Measurements from ENCODE around the gene PDE1C.
A peak's percentile ranks its signal among the peaks of the same experiment; 100 is the strongest.

Gene PDE1C

DNA sequence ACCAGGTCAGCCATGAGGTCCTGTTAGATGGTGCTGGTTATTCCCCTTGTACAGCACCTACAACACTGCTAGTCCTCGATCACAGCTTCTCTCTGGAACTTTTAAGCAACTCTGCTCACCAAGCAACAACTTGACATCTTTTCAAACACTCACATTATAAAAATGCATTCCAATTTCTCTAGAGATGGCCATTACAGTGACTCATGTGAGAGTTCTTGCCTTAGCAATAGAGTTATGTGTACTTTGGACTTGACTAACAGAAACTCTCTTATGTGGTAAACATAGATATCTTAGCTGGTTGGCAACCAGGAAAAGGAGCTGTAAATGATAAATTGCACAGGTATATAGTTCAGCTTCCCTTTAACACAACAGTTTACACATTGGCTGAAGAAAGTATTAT is 122.2 kb downstream of the PDE1C start:
- H3K4me1 Mint-ChIP-seq: no peaks in the 10 kb centered on the region
- no peak overlapping the region for H3K27ac Mint-ChIP-seq
- H3K9me3 Mint-ChIP-seq: peaks cover 18% of the 10 kb centered on the region
- no peaks in the 10 kb centered on the region for H3K36me3 Mint-ChIP-seq (ENCODE audit: low read depth)
- H3K4me3 Mint-ChIP-seq: no peak overlapping the region
- H3K27me3 Mint-ChIP-seq (ENCODE audit: low read depth, poor library complexity): peaks cover 9% of the 10 kb centered on the region
- TF ChIP-seq CTCF (IDR thresholded peaks at IDR 0.05): no peak
- no peak for DNase-seq

- Mint-ChIP-seq H3K27me3 (ENCODE audit: low read depth, poor library complexity) (peaks cover 17% of the 10 kb centered on the region), H3K36me3 (ENCODE audit: low read depth) (no peaks in the 10 kb centered on the region), H3K9me3 (no peaks in the 10 kb centered on the region), H3K4me3 (no peak overlapping the region), H3K27ac (no peak overlapping the region), H3K4me1 (peaks cover 4% of the 10 kb centered on the region)
- no peak for TF ChIP-seq CTCF (IDR thresholded peaks at IDR 0.05)
- no peak for DNase-seq
These were observed 130.0 kb downstream of the PDE1C start for GRCh38 chr7:31940167-31940566.

GRCh38 chr7:31939076-31939475 is 131.1 kb downstream of the PDE1C start:
- no peak for DNase-seq
- no peaks in the 10 kb centered on the region for H3K36me3 Mint-ChIP-seq (ENCODE audit: low read depth)
- no peak for TF ChIP-seq CTCF (IDR thresholded peaks at IDR 0.05)
- H3K9me3 Mint-ChIP-seq: no peaks in the 10 kb centered on the region
- no peak overlapping the region for H3K27ac Mint-ChIP-seq
- H3K4me1 Mint-ChIP-seq: peaks cover 6% of the 10 kb centered on the region
- peaks cover 19% of the 10 kb centered on the region for H3K27me3 Mint-ChIP-seq (ENCODE audit: low read depth, poor library complexity)
- no peak overlapping the region for H3K4me3 Mint-ChIP-seq

- Mint-ChIP-seq H3K27me3 (ENCODE audit: low read depth, poor library complexity) (peaks cover 19% of the 10 kb centered on the region), H3K27ac (no peak overlapping the region)
These were observed 131.6 kb downstream of the PDE1C start for GRCh38 chr7:31938650-31939049.

DNA sequence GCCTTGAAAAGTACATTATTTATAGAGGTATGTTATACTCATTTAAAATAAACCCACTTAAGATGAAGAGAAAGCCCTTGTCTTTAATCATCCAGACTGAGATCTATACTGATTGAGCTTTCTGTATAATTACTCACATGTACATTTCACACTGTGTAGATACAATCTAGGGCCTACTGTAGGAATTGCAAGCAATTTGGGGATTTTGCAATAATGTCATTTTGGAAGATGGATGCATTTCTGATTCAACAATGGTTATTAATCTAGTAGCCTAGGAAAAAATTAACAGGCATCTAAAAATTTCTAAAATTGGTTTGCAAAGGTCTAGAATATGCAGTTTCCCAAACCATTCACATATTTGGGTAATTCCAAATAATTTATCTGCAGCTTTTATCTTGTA is 132.2 kb downstream of the PDE1C start:
- H3K36me3 Mint-ChIP-seq (ENCODE audit: low read depth): no peaks in the 10 kb centered on the region
- no peak for DNase-seq
- TF ChIP-seq CTCF (IDR thresholded peaks at IDR 0.05): no peak
- H3K4me1 Mint-ChIP-seq: peaks cover 6% of the 10 kb centered on the region
- no peaks in the 10 kb centered on the region for H3K9me3 Mint-ChIP-seq
- no peak overlapping the region for H3K27ac Mint-ChIP-seq
- H3K4me3 Mint-ChIP-seq: no peak overlapping the region
- peaks cover 17% of the 10 kb centered on the region for H3K27me3 Mint-ChIP-seq (ENCODE audit: low read depth, poor library complexity)

More at GRCh38 chr7:31938650-31939049, 131.6 kb downstream of the PDE1C start:
- H3K36me3 Mint-ChIP-seq (ENCODE audit: low read depth): no peaks in the 10 kb centered on the region
- peaks cover 6% of the 10 kb centered on the region for H3K4me1 Mint-ChIP-seq
- TF ChIP-seq CTCF (IDR thresholded peaks at IDR 0.05): no peak
- DNase-seq: no peak
- H3K4me3 Mint-ChIP-seq: no peak overlapping the region
- H3K9me3 Mint-ChIP-seq: no peaks in the 10 kb centered on the region

- no peak for TF ChIP-seq CTCF (IDR thresholded peaks at IDR 0.05)
- peaks cover 6% of the 10 kb centered on the region for H3K4me1 Mint-ChIP-seq
- no peak overlapping the region for H3K4me3 Mint-ChIP-seq
- DNase-seq: no peak
- no peaks in the 10 kb centered on the region for H3K36me3 Mint-ChIP-seq (ENCODE audit: low read depth)
- no peaks in the 10 kb centered on the region for H3K9me3 Mint-ChIP-seq
- peaks cover 13% of the 10 kb centered on the region for H3K27me3 Mint-ChIP-seq (ENCODE audit: low read depth, poor library complexity)
- peak overlapping the region; percentile 14 for H3K27ac Mint-ChIP-seq
These were observed 134.8 kb downstream of the PDE1C start for GRCh38 chr7:31935124-31936054.
